ENCODE measurements around the gene NR6A1. TPM values are rescaled to one million over a fixed set of nuclear protein-coding genes. Genes with fewer than 3 reads are reported as not detected.
A peak's percentile ranks its signal among the peaks of the same experiment; 100 is the strongest.

Gene NR6A1
- polyA plus RNA-seq, 2 of the 4 experiments (the other 2 are of a cell fraction) = 1.7 to 3.3 TPM

DNA sequence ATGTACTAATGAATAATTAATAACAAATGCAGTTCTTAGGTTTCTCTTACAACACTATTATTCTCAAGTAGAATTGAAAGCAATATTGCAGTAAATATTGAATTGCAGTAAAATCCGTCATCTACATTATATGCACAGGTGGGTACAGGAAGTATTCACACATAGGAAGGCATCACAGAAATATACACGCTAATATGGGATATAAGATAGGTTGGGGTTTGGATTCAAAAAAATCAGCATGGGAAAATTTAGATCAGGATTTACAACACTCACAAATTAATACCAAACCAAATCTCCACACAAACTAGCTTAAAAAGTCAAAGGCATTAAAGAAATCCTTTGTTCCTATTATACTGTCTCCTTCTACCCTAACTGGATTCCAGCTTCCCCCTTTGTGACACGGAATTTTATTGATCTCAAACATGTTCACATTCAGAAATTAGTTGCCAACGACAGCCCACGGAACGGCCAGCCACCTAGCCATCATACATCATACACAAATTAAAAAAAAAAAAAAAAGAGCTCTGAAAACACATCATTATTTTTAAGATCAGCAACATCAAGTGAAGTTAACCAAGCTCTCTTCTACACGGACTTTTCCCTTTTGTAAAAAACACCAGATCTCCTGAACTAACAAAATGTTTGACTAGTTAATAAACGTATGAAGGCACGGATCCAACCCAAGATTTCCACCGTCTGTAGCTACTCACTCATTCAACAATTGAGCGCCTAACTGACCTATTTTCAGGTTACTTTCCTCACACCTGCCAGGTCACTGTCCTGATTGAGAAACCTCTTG, 2.2 kb downstream of the NR6A1 start:
- Histone ChIP-seq H3K4me2 (peak overlapping the region; percentile 93), H3K27ac (peak overlapping the region; percentile 31 to 95; a peak in 4 of 6 replicates), H3K9me3 (no peaks in the 10 kb centered on the region), H3K4me3 (peak overlapping the region; percentile 94), H3K4me1 (peaks cover 25% of the 10 kb centered on the region; the same call in 2 of the 3 replicates)
- ChIA-PET POLR2A (interaction anchor here (1.1 to 1.2 kb wide), 2 partner anchors 93 to 110 kb away, joined by 4 to 6 read pairs; partner anchors contain the start of gene ARPC5L), CTCF (interaction anchor here (1.0 to 37.7 kb wide), 9 partner anchors 7 to 217 kb away, joined by 3 to 2512 read pairs (median 16); partner anchors contain the start of genes ARPC5L, OLFML2A, RPL35 and WDR38)
- WGBS (ENCODE audit: missing lambda C conversion rate) = 42% methylated on average over 11 of the region's 11 CpGs
- no peak for DNase-seq (ENCODE audit: low read depth in 1 of 2, low spot score in 1 of 2)
- no peak for ATAC-seq
- TF ChIP-seq ZC3H11A (IDR thresholded peaks at IDR 0.05) (no peak), ZSCAN20 (CRISPR knock-in tag; IDR thresholded peaks at IDR 0.05) (no peak), CEBPB (IDR thresholded peaks at IDR 0.05) (no peak; a peak in 1 of 4 replicates), RFX5 (IDR thresholded peaks at IDR 0.05) (no peak), RCOR1 (IDR thresholded peaks at IDR 0.05; ENCODE audit: low read depth, low read length) (no peak), ESRRA (IDR thresholded peaks at IDR 0.05; ENCODE audit: borderline replicate concordance, low read length) (no peak)
- peak; percentile 18 for FAIRE-seq

DNA sequence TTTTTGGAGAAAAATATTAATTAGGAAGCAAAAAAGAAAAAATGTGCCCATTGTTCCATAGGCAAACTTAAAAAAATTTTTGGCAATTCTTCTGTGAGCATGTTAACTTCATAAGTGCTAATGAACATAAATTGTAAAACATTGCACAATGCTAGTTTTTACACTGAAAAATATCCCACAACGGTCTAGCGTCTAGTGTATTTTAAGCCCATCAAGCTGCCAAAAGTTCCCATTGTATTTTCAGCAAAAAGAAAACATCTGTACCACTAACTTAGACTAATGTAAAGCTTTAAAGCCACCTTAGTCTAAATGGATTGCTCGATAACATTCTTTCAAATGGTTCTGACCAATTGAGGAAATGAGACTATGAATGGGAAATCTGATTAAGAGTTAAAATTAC, 2.8 kb downstream of the NR6A1 start:
- ChIA-PET POLR2A (interaction anchor here (1.1 kb wide), 1 partner anchor 94 kb away, joined by 6 read pairs; the partner anchor contains the start of gene ARPC5L), CTCF (interaction anchor here (1.0 to 37.7 kb wide), 7 partner anchors 9 to 150 kb away, joined by 3 to 2512 read pairs (median 16); partner anchors contain the start of genes ARPC5L, OLFML2A, RPL35 and WDR38)
- TF ChIP-seq, protein P1, sequence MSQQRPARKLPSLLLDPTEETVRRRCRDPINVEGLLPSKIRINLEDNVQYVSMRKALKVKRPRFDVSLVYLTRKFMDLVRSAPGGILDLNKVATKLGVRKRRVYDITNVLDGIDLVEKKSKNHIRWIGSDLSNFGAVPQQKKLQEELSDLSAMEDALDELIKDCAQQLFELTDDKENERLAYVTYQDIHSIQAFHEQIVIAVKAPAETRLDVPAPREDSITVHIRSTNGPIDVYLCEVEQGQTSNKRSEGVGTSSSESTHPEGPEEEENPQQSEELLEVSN (IDR thresholded peaks at IDR 0.05; ENCODE audit: borderline replicate concordance, low read depth) = no peak
- H3K9me3 ChIP-seq = no peaks in the 10 kb centered on the region
- DNase-seq (ENCODE audit: low read depth in 1 of 2, low spot score in 1 of 2) = no peak
- no peak for ATAC-seq
- FAIRE-seq = no peak
- H3K4me1 ChIP-seq = peaks cover 25% of the 10 kb centered on the region; the same call in 2 of the 3 replicates
- WGBS (ENCODE audit: missing lambda C conversion rate) = 88% methylated on average over 3 of the region's 3 CpGs
- no peak overlapping the region for H3K27ac ChIP-seq
- H3K4me2 ChIP-seq = peak overlapping the region; percentile 93; the same call in 1 of the 3 replicates
- H3K4me3 ChIP-seq = no peak overlapping the region

DNA sequence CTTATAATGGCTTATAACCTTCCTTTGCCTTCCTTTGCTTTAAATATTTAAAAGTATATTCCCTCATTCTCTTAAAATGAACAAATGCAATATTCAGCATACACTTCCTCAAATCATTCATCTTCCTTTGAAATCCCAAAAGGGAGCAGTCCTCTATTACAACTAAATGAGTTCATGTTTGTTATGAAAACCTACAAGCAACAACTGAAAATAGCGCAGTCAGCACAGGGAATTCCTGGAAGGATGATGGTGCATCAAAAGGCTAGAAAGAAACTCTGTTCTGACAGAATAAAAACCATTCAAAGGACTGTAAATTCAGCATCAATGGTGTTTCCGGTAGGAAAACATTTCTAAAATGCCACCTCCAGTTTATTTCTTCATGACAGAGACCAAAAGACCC, 3.3 kb downstream of the NR6A1 start:
- ChIA-PET CTCF (interaction anchor here (1.0 to 37.7 kb wide), 9 partner anchors 10 to 149 kb away, joined by 3 to 2512 read pairs (median 34); partner anchors contain the start of genes ARPC5L, OLFML2A, RPL35 and WDR38), POLR2A (interaction anchor here (1.3 kb wide), 1 partner anchor 109 kb away, joined by 3 read pairs; no protein-coding TSS in a partner anchor)
- H3K9me3 ChIP-seq = no peaks in the 10 kb centered on the region
- FAIRE-seq = no peak
- H3K4me1 ChIP-seq = peaks cover 25% of the 10 kb centered on the region; the same call in 2 of the 3 replicates
- no peak for ATAC-seq
- H3K27ac ChIP-seq = no peak overlapping the region
- WGBS (ENCODE audit: missing lambda C conversion rate) = 94% methylated on average over 2 of the region's 2 CpGs
- no peak for DNase-seq (ENCODE audit: low read depth in 1 of 2, low spot score in 1 of 2)
- H3K4me3 ChIP-seq = no peak overlapping the region
- TF ChIP-seq ZNF302 (CRISPR knock-in tag; IDR thresholded peaks at IDR 0.05) (no peak), MAFK (IDR thresholded peaks at IDR 0.05; ENCODE audit: partially characterized antibody) (peak; percentile 17)
- TF ChIP-seq, protein P2, sequence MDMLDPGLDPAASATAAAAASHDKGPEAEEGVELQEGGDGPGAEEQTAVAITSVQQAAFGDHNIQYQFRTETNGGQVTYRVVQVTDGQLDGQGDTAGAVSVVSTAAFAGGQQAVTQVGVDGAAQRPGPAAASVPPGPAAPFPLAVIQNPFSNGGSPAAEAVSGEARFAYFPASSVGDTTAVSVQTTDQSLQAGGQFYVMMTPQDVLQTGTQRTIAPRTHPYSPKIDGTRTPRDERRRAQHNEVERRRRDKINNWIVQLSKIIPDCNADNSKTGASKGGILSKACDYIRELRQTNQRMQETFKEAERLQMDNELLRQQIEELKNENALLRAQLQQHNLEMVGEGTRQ (IDR thresholded peaks at IDR 0.05) = no peak
- H3K4me2 ChIP-seq = no peak overlapping the region

DNA sequence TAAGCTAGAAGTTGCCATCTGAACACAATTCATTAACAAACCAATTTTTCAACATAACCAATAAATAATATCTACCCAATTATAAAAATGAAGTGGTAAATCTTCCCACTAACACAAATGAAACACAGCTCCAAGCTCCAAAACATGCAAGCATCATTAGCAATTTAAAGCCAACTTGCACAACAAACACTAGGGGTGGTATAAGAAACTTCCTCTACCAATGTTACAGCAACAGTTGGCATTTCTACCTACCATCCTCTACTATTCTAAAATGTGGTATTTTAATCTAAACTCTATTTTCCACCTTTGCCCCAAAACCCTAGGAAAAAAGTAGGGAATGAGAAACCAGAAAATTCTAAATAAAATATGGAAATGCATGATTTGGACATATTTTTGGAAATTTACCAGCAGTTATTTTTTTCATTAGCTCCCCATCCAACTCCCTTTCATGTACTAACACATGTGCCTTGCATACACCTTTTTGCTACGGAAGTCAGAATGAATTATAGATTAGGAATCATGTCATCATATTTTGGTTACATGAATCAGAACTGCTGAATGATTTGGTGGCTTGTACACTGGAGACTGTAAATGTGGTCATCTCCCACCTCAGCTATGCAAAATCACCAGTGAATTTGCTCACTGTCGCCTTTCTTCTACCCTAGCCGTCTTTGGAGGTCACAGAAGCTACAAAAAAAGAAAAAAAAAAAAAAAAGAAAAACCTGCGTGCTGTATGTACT, 4.1 kb downstream of the NR6A1 start:
- Histone ChIP-seq H3K4me1 (peaks cover 22% of the 10 kb centered on the region; the same call in 2 of the 3 replicates), H3K27ac (no peak overlapping the region), H3K9me3 (no peaks in the 10 kb centered on the region), H3K4me3 (no peak overlapping the region), H3K4me2 (no peak overlapping the region)
- peak in 1 of 2 experiments; percentile 60 for DNase-seq (ENCODE audit: low read depth in 1 of 2, low spot score in 1 of 2)
- POLR2A ChIA-PET = interaction anchor here (1.3 kb wide), 1 partner anchor 108 kb away, joined by 3 read pairs; no protein-coding TSS in a partner anchor
- CTCF ChIA-PET = interaction anchor here (0.7 to 19.4 kb wide), 15 partner anchors 8 to 215 kb away, joined by 3 to 166 read pairs (median 4); partner anchors contain the start of genes ARPC5L, RPL35 and WDR38
- WGBS (ENCODE audit: missing lambda C conversion rate) = 70% methylated on average over 4 of the region's 4 CpGs
- no peak for FAIRE-seq
- 0 out of 4 replicates have a peak, but pooled peaks of 1 of the 2 experiments have one; percentile 11 for TF ChIP-seq CEBPB (IDR thresholded peaks at IDR 0.05)
- TF ChIP-seq, protein P2 (IDR thresholded peaks at IDR 0.05) = no peak
- ATAC-seq = no peak

Data from A549 (cell line).